ENCODE measurements around the gene NCL.
"Not testable (repeated sequence)": the region's sequence is repeated elsewhere in the genome, so short reads cannot be mapped to it uniquely, and the experiment has no call there.

The NCL gene

GRCh38 chr2:231462729-231463465 lies 1.4 kb downstream of the NCL start:
- peak overlapping the region; percentile 75 for H3K4me3 ChIP-seq (ENCODE audit: low read length)
- H3K4me1 ChIP-seq (ENCODE audit: insufficient read depth, low read length), result peaks cover 28% of the 10 kb centered on the region
- no peaks in the 10 kb centered on the region for H3K9me3 ChIP-seq (ENCODE audit: low read length)
- H3K27me3 ChIP-seq (ENCODE audit: insufficient read depth, low read length), result no peaks in the 10 kb centered on the region
- H2AFZ ChIP-seq (ENCODE audit: low read depth, low read length), result no peak overlapping the region
- H3K36me3 ChIP-seq (ENCODE audit: insufficient read depth, low read length), result peaks cover 52% of the 10 kb centered on the region

DNA sequence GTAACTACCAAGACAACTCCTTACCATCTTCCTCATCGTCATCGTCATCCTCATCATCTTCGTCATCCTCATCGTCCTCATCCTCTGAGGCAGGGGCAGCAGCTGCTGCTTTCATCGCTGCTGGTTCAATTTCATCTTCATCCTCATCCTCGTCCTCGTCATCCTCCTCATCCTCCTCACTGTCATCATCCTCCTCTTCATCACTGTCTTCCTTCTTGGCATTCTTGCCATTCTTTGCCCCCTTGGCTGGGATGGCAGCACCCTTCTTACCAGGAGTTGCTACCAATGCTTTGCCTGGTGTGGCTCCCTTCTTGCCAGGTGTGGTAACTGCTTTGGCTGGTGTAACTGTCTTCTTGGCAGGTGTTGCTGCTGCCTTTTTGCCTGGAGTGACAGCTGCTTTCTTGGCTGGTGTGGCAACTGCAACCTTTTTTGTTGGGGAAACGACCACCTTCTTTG lies 2.7 kb downstream of the NCL start:
- Histone ChIP-seq H3K36me3 (ENCODE audit: insufficient read depth, low read length) (peaks cover 65% of the 10 kb centered on the region), H3K4me1 (ENCODE audit: insufficient read depth, low read length) (peaks cover 28% of the 10 kb centered on the region), H3K9me3 (ENCODE audit: low read length) (no peaks in the 10 kb centered on the region), H3K27me3 (ENCODE audit: insufficient read depth, low read length) (no peaks in the 10 kb centered on the region), H3K4me3 (ENCODE audit: low read length) (no peak overlapping the region), H2AFZ (ENCODE audit: low read depth, low read length) (no peak overlapping the region)

DNA sequence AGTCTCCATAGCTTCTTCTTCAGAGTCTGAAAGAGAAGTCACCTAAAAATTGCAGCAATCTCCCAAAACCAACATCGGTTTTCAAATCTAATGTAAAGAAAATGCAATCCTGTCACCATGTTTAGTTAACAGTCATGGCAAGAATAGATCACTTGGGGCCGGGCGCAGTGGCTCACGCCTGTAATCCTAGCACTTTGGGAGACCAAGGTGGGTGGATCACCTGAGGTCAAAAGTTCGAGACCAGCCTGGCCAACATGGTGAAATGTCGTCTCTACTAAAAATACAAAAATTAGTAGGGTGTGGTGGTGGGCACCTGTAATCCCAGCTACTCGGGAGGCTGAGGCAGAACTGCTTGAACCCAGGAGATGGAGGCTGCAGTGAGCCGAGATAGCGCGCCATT lies 3.4 kb downstream of the NCL start:
- not testable (repeated sequence) for H3K27me3 ChIP-seq (ENCODE audit: insufficient read depth, low read length); H2AFZ ChIP-seq (ENCODE audit: low read depth, low read length); H3K4me3 ChIP-seq (ENCODE audit: low read length); H3K9me3 ChIP-seq (ENCODE audit: low read length)
- Histone ChIP-seq H3K36me3 (ENCODE audit: insufficient read depth, low read length) (peaks cover 72% of the 10 kb centered on the region), H3K4me1 (ENCODE audit: insufficient read depth, low read length) (peaks cover 28% of the 10 kb centered on the region)

DNA sequence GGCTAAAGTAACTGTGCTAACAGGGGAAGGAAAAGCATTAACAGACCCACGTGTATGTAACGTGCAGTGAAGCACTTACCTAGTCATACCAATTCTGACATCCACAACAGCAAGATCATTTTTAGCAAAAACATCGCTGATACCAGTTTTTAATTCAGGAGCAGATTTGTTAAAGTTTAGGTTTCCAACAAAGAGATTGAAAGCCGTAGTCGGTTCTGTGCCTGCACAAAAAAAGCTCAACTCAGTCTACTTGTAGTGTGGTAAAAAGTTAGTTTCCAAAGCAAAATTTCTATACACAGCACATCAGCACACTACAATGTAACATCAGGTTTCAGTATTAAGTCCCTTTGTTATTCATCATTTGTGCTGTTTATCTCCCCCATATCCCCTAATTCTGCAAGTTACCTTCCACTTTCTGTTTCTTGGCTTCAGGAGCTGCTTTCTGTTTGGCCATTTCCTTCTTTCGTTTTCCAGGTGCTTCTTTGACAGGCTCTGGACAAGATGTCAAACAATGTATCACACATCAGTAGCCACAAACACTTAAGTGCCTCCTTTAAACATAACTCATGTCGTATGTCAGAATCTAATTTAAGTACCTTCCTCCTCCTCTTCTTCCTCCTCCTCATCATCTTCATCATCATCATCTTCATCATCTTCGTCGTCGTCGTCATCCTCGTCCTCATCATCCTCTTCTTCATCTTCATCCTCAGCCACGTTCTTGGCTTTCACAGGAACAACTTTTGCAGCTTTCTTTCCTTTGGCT lies 4.0 kb downstream of the NCL start:
- Histone ChIP-seq H3K36me3 (ENCODE audit: insufficient read depth, low read length) (peaks cover 78% of the 10 kb centered on the region), H3K4me1 (ENCODE audit: insufficient read depth, low read length) (peaks cover 24% of the 10 kb centered on the region), H3K4me3 (ENCODE audit: low read length) (no peak overlapping the region), H2AFZ (ENCODE audit: low read depth, low read length) (no peak overlapping the region), H3K27me3 (ENCODE audit: insufficient read depth, low read length) (no peaks in the 10 kb centered on the region), H3K9me3 (ENCODE audit: low read length) (no peaks in the 10 kb centered on the region)

DNA sequence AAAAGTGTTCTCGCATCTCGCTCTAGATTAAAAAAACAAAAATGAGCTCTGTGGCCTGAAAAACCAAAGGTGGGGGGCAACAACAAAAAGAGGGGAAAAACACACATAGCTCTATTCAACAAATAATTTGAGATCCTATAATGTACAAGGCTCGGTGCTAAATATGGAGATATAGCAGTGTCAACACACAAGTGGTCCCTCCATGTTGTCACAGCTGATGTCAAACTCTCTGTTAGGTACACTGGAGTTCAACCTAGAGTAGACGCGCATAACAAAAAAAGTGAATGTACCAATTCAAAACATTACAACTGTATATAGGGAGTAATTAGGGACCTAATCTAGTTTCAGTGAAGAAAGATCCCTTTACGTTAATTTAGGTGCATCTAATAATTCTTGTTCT lies 5.9 kb downstream of the NCL start:
- Histone ChIP-seq H3K4me3 (ENCODE audit: low read length) (no peak overlapping the region), H3K27me3 (ENCODE audit: insufficient read depth, low read length) (no peaks in the 10 kb centered on the region), H2AFZ (ENCODE audit: low read depth, low read length) (no peak overlapping the region), H3K36me3 (ENCODE audit: insufficient read depth, low read length) (peaks cover 95% of the 10 kb centered on the region), H3K9me3 (ENCODE audit: low read length) (no peaks in the 10 kb centered on the region), H3K4me1 (ENCODE audit: insufficient read depth, low read length) (peaks cover 30% of the 10 kb centered on the region)

- no peaks in the 10 kb centered on the region for H3K9me3 ChIP-seq (ENCODE audit: low read length)
- peaks cover 84% of the 10 kb centered on the region for H3K36me3 ChIP-seq (ENCODE audit: insufficient read depth, low read length)
- H3K4me3 ChIP-seq (ENCODE audit: low read length), result no peak overlapping the region
- no peaks in the 10 kb centered on the region for H3K27me3 ChIP-seq (ENCODE audit: insufficient read depth, low read length)
- no peak overlapping the region for H2AFZ ChIP-seq (ENCODE audit: low read depth, low read length)
- H3K4me1 ChIP-seq (ENCODE audit: insufficient read depth, low read length), result peaks cover 28% of the 10 kb centered on the region
Measured at GRCh38 chr2:231457101-231457500, 7.2 kb downstream of the NCL start.

DNA sequence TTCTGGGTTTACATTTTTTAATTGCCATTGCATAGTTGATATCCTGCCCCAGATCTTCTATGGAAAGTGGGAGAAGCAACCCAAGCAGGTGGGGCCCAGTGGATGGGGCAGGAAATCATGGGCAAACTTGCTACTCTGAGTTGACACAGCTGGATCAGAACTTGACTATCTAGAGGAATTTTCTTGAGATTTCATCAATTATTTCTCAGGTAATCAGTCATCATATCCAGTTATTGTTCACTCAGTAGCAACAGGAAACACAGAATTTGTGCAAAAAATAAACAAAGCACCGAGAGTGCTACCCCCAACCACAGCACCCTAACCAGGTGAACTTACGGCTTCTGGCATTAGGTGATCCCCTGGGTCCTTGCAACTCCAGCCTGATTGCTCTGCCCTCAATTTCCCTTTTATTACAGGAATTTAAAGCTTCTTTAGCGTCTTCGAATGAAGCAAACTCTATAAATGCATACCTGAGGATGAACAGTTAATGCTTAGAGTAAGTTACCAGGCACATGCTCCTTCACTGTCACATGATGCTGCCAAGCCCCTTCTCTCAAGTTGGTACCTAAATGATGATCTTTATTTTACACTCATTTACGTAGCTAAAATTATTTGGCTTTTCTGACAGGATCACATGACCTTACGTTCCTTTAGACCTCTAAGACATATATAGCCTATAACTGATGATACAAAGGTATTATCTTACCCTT lies 7.8 kb downstream of the NCL start:
- no peak overlapping the region for H2AFZ ChIP-seq (ENCODE audit: low read depth, low read length)
- H3K27me3 ChIP-seq (ENCODE audit: insufficient read depth, low read length), result no peaks in the 10 kb centered on the region
- no peaks in the 10 kb centered on the region for H3K9me3 ChIP-seq (ENCODE audit: low read length)
- peaks cover 21% of the 10 kb centered on the region for H3K4me1 ChIP-seq (ENCODE audit: insufficient read depth, low read length)
- peaks cover 80% of the 10 kb centered on the region for H3K36me3 ChIP-seq (ENCODE audit: insufficient read depth, low read length)
- no peak overlapping the region for H3K4me3 ChIP-seq (ENCODE audit: low read length)

DNA sequence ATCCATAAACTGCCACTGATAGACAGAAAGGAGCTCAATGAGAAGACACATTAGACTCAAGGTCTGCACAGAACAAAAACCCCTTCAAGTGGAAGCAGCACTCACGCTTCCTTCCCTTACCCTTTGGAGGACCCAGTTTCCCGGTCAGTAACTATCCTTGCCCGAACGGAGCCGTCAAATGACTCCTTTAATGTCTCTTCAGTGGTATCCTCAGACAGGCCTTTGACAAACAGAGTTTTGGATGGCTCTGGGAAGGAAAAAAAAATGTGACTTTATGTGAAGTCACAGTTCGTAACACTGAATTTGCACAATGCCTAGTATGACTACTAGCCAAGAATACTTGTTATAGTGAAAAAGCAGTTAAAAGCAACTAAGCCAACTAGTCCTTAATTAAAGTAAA lies 8.4 kb downstream of the NCL start:
- H3K4me1 ChIP-seq (ENCODE audit: insufficient read depth, low read length), result peaks cover 21% of the 10 kb centered on the region
- H3K9me3 ChIP-seq (ENCODE audit: low read length), result no peaks in the 10 kb centered on the region
- H3K4me3 ChIP-seq (ENCODE audit: low read length), result no peak overlapping the region
- no peaks in the 10 kb centered on the region for H3K27me3 ChIP-seq (ENCODE audit: insufficient read depth, low read length)
- H3K36me3 ChIP-seq (ENCODE audit: insufficient read depth, low read length), result peaks cover 77% of the 10 kb centered on the region
- H2AFZ ChIP-seq (ENCODE audit: low read depth, low read length), result no peak overlapping the region

- H3K9me3 ChIP-seq (ENCODE audit: low read length), result no peaks in the 10 kb centered on the region
- peaks cover 71% of the 10 kb centered on the region for H3K36me3 ChIP-seq (ENCODE audit: insufficient read depth, low read length)
- H3K4me1 ChIP-seq (ENCODE audit: insufficient read depth, low read length), result peaks cover 21% of the 10 kb centered on the region
- H3K4me3 ChIP-seq (ENCODE audit: low read length), result no peak overlapping the region
- no peaks in the 10 kb centered on the region for H3K27me3 ChIP-seq (ENCODE audit: insufficient read depth, low read length)
- no peak overlapping the region for H2AFZ ChIP-seq (ENCODE audit: low read depth, low read length)
Measured at GRCh38 chr2:231455222-231455621, 9.1 kb downstream of the NCL start.

GRCh38 chr2:231454361-231454791 lies 9.9 kb downstream of the NCL start:
- Histone ChIP-seq H3K4me1 (ENCODE audit: insufficient read depth, low read length) (peaks cover 21% of the 10 kb centered on the region), H2AFZ (ENCODE audit: low read depth, low read length) (no peak overlapping the region), H3K9me3 (ENCODE audit: low read length) (no peaks in the 10 kb centered on the region), H3K36me3 (ENCODE audit: insufficient read depth, low read length) (peaks cover 62% of the 10 kb centered on the region), H3K4me3 (ENCODE audit: low read length) (no peak overlapping the region), H3K27me3 (ENCODE audit: insufficient read depth, low read length) (no peaks in the 10 kb centered on the region)

- Histone ChIP-seq H3K27me3 (ENCODE audit: insufficient read depth, low read length) (no peaks in the 10 kb centered on the region), H3K9me3 (ENCODE audit: low read length) (no peaks in the 10 kb centered on the region), H3K36me3 (ENCODE audit: insufficient read depth, low read length) (peaks cover 48% of the 10 kb centered on the region), H3K4me3 (ENCODE audit: low read length) (no peak overlapping the region), H3K4me1 (ENCODE audit: insufficient read depth, low read length) (peaks cover 21% of the 10 kb centered on the region), H2AFZ (ENCODE audit: low read depth, low read length) (no peak overlapping the region)
Measured at GRCh38 chr2:231452799-231453508, 11.3 kb downstream of the NCL start.

- Histone ChIP-seq H3K4me3 (ENCODE audit: low read length) (no peak overlapping the region), H3K4me1 (ENCODE audit: insufficient read depth, low read length) (peaks cover 21% of the 10 kb centered on the region), H3K27me3 (ENCODE audit: insufficient read depth, low read length) (no peaks in the 10 kb centered on the region), H3K9me3 (ENCODE audit: low read length) (no peaks in the 10 kb centered on the region), H2AFZ (ENCODE audit: low read depth, low read length) (no peak overlapping the region), H3K36me3 (ENCODE audit: insufficient read depth, low read length) (peaks cover 24% of the 10 kb centered on the region)
Measured at GRCh38 chr2:231450548-231450989, 13.7 kb downstream of the NCL start.
